ENCODE results near the gene PSMB5.

- no peak for TF ChIP-seq CTCF (IDR thresholded peaks at IDR 0.05; ENCODE audit: low read depth, low read length)
- no peak for TF ChIP-seq EZH2phosphoT487 (IDR thresholded peaks at IDR 0.05; ENCODE audit: low read depth)
These were observed 37.7 kb downstream of the PSMB5 start for GRCh38 chr14:22996768-22997654.
